Measurements from ENCODE around the gene SHISA6.

SHISA6 gene

GRCh38 chr17:11490171-11490755 lies 249.2 kb downstream of the SHISA6 start:
- TF ChIP-seq, protein P1, sequence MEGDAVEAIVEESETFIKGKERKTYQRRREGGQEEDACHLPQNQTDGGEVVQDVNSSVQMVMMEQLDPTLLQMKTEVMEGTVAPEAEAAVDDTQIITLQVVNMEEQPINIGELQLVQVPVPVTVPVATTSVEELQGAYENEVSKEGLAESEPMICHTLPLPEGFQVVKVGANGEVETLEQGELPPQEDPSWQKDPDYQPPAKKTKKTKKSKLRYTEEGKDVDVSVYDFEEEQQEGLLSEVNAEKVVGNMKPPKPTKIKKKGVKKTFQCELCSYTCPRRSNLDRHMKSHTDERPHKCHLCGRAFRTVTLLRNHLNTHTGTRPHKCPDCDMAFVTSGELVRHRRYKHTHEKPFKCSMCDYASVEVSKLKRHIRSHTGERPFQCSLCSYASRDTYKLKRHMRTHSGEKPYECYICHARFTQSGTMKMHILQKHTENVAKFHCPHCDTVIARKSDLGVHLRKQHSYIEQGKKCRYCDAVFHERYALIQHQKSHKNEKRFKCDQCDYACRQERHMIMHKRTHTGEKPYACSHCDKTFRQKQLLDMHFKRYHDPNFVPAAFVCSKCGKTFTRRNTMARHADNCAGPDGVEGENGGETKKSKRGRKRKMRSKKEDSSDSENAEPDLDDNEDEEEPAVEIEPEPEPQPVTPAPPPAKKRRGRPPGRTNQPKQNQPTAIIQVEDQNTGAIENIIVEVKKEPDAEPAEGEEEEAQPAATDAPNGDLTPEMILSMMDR (IDR thresholded peaks at IDR 0.05; ENCODE audit: insufficient read depth, low read depth, low read length, missing control alignments) = no peak
- no peak for DNase-seq (ENCODE audit: low read depth)
- H3K4me3 ChIP-seq (ENCODE audit: low read depth, low read length) = no peak overlapping the region

- no peak for DNase-seq (ENCODE audit: low read depth)
- TF ChIP-seq, protein P1 (IDR thresholded peaks at IDR 0.05; ENCODE audit: insufficient read depth, low read depth, low read length, missing control alignments) = no peak
- H3K4me3 ChIP-seq (ENCODE audit: low read depth, low read length) = no peak overlapping the region
Observed at GRCh38 chr17:11492511-11492910, 251.5 kb downstream of the SHISA6 start.

GRCh38 chr17:11493936-11494335 lies 252.9 kb downstream of the SHISA6 start:
- TF ChIP-seq, protein P1 (IDR thresholded peaks at IDR 0.05; ENCODE audit: insufficient read depth, low read depth, low read length, missing control alignments) = no peak
- no peak overlapping the region for H3K4me3 ChIP-seq (ENCODE audit: low read depth, low read length)
- DNase-seq (ENCODE audit: low read depth) = no peak

DNA sequence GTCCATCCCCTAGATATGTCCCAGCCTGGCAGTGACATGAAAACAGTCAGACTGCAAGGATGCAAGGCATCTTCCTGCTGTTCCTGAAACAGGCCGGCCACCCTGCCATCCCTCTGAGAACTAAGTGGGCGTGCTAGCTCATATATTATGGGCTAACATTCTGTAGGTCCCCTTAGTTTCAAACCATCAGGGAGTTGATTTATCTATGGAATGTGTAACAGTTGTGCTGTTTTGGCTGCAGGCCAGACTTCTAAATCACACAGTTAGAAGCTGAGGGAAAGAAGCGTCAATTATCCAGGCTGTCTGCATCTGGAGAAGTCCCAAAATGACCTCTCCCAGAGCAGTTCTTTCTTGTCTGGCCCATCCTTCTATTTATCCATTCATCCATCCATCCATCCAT lies 254.6 kb downstream of the SHISA6 start:
- TF ChIP-seq, protein P1 (IDR thresholded peaks at IDR 0.05; ENCODE audit: insufficient read depth, low read depth, low read length, missing control alignments) = no peak
- no peak for DNase-seq (ENCODE audit: low read depth)
- no peak overlapping the region for H3K4me3 ChIP-seq (ENCODE audit: low read depth, low read length)

DNA sequence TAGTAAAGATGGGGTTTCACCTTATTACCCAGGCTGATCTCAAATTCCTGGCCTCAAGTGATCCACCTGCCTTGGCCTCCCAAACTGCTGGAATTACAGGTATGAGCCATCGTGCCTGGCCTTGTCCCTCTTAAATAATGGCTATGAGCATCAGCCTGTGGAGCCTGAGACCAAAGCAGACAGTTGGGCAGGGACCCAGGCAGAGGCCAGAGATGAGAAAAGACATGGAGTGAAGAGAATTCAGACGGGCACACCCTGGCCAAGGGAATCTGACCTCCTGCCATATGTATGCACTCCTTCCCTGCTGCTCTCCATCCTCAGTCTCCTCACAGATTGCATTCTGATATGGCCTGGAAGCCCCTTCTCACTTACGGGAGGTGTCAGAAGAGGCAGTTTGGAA lies 258.9 kb downstream of the SHISA6 start:
- H3K4me3 ChIP-seq (ENCODE audit: low read depth, low read length) = no peak overlapping the region
- TF ChIP-seq, protein P1 (IDR thresholded peaks at IDR 0.05; ENCODE audit: insufficient read depth, low read depth, low read length, missing control alignments) = no peak
- DNase-seq (ENCODE audit: low read depth) = no peak

- DNase-seq (ENCODE audit: low read depth) = no peak
- TF ChIP-seq, protein P1 (IDR thresholded peaks at IDR 0.05; ENCODE audit: insufficient read depth, low read depth, low read length, missing control alignments) = no peak
- H3K4me3 ChIP-seq (ENCODE audit: low read depth, low read length) = no peak overlapping the region
Observed at GRCh38 chr17:11503308-11504035, 262.5 kb downstream of the SHISA6 start.
